Prostate gland (tissue), 2 donors: Measurements from ENCODE around the gene RNU1-1. TPM values are rescaled to one million over a fixed set of nuclear protein-coding genes. Genes with fewer than 3 reads are reported as not detected.
A peak's percentile ranks its signal among the peaks of the same experiment; 100 is the strongest.
"Not testable (repeated sequence)": the region's sequence is repeated elsewhere in the genome, so short reads cannot be mapped to it uniquely, and the experiment has no call there.

Experiments used
- DNase-seq: peaks from one replicate; pipeline ENCODE4 v3.0.0-alpha.2; 2019; ENCODE audit warnings: low spot score
- H3K27ac ChIP-seq, 2 donors: fragments of 200-600 bp; sonication (generic); 2 replicates each; pipeline ENCODE4 v1.5.1; 2017 to 2019
- H3K27me3 ChIP-seq: fragments of 200-600 bp; sonication (generic); replicated peaks from 2 replicates; pipeline ENCODE4 v1.5.1; 2019; ENCODE audit not compliant: insufficient read depth
- H3K36me3 ChIP-seq, 2 donors: fragments of 200-600 bp; sonication (generic); 1 replicate in 1 of 2; 2 replicates in 1 of 2; pipeline versions ENCODE4 v1.5.1 to v1.8.1; 2017 to 2019
- H3K4me1 ChIP-seq: fragments of 200-600 bp; sonication (generic); replicated peaks from 2 replicates; pipeline ENCODE4 v1.5.1; 2019
- H3K4me3 ChIP-seq, 2 donors: fragments of 200-600 bp; sonication (generic); 2 replicates each; pipeline ENCODE4 v1.5.1; 2017 to 2019
- H3K9me3 ChIP-seq: fragments of 200-600 bp; sonication (generic); 2 replicates; pipeline ENCODE4 v1.5.1; 2017
- POLR2A ChIP-seq: fragments of 450-650 bp; IDR thresholded peaks from one replicate; pipeline ENCODE4 v1.6.1; 2016; ENCODE audit warnings: antibody characterized with exemption, mild to moderate bottlenecking
- POLR2AphosphoS5 ChIP-seq: sonication (generic); formaldehyde crosslinking; IDR thresholded peaks from one replicate; pipeline ENCODE4 v1.6.1; 2017; ENCODE audit warnings: antibody characterized with exemption
- WGBS: methylation state at CpG from one replicate; pipeline ENCODE4 v1.1.5; 2018; 5-methylcytosine and 5-hydroxymethylcytosine counted together
- intact Hi-C: fragments of 100-400 bp; cut with DNase I; formaldehyde crosslinking; loops from one replicate; pipeline ENCODE4 v1.14.2; 2022
- total RNA-seq, 2 donors: library from RNA; depleted of rRNA; stranded (reverse); fragments of >200 nt; gene quantifications; one replicate each; pipeline ENCODE4 v1.1.0, GENCODE V29; 2016
- TF ChIP-seq, protein P1 (sequence below), 4 experiments: fragments of 200-600 bp in 2 of 4; fragments of 450-650 bp in 2 of 4; sonication (generic) in 2 of 4; IDR thresholded peaks; 1 replicate in 3 of 4; 2 replicates in 1 of 4; pipeline ENCODE4 v1.5.1; 2016 to 2019; ENCODE audit warnings: antibody characterized with exemption in 4 of 4, mild to moderate bottlenecking in 2 of 4, moderate library complexity in 2 of 4

The RNU1-1 gene
- total RNA-seq, 2 donors from 2014 or later = under 0.01 TPM

DNA sequence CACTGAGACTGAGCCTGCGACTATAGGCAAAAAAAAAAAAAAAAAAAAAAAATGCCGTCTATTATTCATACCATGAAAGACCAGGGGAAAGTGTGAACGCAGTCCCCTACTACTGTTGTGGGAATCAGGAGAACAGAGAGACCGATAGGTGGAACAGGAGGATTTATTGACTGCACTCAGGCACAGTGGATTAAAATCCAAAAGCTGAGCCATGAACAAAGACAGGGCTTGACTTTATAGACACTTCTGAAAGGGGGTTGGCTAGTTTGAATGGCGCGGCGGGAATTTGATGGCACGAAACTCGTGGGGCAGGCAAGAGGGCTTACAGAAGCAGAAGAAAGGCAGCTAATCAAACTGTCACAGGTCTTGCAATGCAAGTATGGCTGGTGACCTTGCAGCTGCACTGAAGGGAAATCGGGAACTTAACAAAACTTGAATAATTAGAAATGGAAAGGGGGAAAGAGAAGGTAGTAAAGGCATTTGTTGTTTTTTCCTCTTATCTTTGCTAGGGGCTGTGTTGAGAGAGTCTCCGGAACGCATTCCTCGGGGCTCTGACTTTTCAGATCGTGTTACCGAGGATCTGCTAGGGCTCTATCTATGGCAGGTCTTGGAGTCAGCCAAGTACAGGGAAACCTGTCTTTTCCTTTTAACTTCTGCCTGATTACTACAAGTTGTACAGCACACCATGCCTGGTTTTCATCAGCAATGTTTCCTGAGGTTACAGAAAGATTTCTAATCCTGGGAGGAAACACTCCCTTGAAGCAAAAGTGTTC, 7.5 kb downstream of the RNU1-1 start:
- H3K4me1 ChIP-seq, H3K27me3 ChIP-seq, H3K27ac ChIP-seq, H3K4me3 ChIP-seq, DNase-seq, H3K36me3 ChIP-seq, H3K9me3 ChIP-seq, intact Hi-C loops: not testable (repeated sequence)
- WGBS = 73% methylated on average over 15 of the region's 15 CpGs

DNA sequence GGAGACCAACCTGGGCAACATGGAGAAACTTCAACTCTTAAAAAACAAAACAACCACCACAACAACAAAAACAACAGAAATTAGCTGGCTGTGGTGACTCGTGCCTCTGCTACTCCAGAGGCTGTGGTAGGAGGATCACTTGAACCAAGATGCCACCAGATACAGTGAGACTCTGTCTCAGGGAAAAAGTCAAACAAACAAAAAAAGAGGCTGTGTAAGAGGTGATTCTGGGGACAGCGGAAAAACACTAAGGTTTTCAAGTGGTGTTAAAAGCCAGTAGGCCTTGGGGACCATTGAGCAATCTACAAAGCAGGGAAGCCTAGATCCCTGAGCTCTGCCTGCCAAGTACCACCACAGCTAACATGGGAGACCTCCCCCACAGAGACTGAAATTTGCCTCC, 8.2 kb downstream of the RNU1-1 start:
- intact Hi-C loops, H3K27me3 ChIP-seq, DNase-seq, H3K36me3 ChIP-seq, H3K4me1 ChIP-seq, H3K27ac ChIP-seq, H3K9me3 ChIP-seq, H3K4me3 ChIP-seq: not testable (repeated sequence)
- WGBS = 95% methylated on average over 2 of the region's 2 CpGs

DNA sequence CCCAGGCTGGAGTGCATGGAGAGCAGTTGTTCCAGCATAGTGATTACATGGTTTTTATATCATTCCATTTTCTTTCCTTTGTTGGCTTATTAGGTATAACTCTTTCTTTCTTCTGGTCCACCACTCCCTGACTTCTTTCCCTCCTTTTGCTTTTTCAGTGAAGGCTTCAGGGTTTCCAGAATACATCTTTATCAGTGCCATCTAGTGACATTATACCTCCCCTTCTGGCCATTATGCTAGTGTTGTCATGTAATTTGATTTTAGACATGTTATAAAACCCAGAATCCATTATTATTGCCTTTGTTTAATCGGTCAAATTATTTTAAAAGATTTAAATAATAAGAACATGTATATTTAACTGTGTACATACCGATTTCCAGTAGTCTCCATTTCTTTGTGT, 10.6 kb downstream of the RNU1-1 start:
- no peak for DNase-seq
- no peak overlapping the region for H3K27ac ChIP-seq
- H3K36me3 ChIP-seq = no peaks in the 10 kb centered on the region
- intact Hi-C loops = no loop called here
- H3K9me3 ChIP-seq = no peaks in the 10 kb centered on the region
- TF ChIP-seq, protein P1, sequence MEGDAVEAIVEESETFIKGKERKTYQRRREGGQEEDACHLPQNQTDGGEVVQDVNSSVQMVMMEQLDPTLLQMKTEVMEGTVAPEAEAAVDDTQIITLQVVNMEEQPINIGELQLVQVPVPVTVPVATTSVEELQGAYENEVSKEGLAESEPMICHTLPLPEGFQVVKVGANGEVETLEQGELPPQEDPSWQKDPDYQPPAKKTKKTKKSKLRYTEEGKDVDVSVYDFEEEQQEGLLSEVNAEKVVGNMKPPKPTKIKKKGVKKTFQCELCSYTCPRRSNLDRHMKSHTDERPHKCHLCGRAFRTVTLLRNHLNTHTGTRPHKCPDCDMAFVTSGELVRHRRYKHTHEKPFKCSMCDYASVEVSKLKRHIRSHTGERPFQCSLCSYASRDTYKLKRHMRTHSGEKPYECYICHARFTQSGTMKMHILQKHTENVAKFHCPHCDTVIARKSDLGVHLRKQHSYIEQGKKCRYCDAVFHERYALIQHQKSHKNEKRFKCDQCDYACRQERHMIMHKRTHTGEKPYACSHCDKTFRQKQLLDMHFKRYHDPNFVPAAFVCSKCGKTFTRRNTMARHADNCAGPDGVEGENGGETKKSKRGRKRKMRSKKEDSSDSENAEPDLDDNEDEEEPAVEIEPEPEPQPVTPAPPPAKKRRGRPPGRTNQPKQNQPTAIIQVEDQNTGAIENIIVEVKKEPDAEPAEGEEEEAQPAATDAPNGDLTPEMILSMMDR (IDR thresholded peaks at IDR 0.05) = no peak
- TF ChIP-seq POLR2AphosphoS5 = no peak
- no peak for TF ChIP-seq POLR2A
- no peaks in the 10 kb centered on the region for H3K4me1 ChIP-seq
- no peak overlapping the region for H3K4me3 ChIP-seq
- no peaks in the 10 kb centered on the region for H3K27me3 ChIP-seq
- 51% methylated on average over 2 of the region's 2 CpGs for WGBS

DNA sequence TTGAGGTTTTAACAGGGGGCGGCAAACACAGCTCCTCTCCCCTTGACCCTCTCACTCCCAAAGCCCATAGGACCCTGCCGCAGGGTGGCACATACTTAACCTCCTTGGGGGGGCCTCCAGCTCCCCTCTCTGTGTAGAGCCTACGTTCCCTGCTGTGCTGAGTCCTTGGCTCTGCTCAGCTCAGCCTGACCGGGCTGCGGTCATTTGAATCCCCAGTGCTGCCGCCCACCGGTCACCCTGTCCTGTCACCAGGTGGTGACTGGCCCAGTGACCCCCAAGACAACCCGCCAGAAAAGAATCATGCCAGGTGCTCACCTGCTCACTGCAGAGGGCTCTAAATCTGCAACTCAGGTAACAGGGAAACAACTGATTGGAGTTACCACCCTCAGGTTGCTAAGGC, 12.6 kb downstream of the RNU1-1 start:
- H3K9me3 ChIP-seq, intact Hi-C loops, H3K36me3 ChIP-seq, DNase-seq, H3K4me3 ChIP-seq, H3K27ac ChIP-seq, H3K4me1 ChIP-seq, H3K27me3 ChIP-seq: not testable (repeated sequence)
- 58% methylated on average over 3 of the region's 8 CpGs for WGBS

DNA sequence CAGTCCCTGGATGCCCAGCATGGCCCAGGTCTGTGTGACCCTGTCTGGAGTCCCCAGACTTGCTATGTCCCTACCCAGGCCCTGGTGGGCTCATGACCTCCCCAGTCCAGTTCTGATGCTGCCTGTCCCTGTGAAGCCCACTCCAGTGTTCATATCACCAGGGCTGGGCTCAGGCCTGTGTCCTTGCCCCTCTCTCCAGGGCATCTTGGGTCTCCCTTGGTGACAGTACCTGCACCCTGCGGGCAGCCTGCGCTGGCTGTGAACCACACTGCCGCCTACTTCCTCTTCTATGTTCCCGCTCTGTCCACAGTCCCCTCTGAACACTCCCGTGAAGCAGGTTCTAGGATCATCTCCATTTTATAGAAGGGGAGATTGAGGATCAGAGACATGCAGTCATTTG, 13.1 kb downstream of the RNU1-1 start:
- H3K27ac ChIP-seq, intact Hi-C loops, H3K36me3 ChIP-seq, H3K4me1 ChIP-seq, H3K27me3 ChIP-seq, H3K9me3 ChIP-seq, DNase-seq, H3K4me3 ChIP-seq: not testable (repeated sequence)
- WGBS = 90% methylated on average over 5 of the region's 5 CpGs

DNA sequence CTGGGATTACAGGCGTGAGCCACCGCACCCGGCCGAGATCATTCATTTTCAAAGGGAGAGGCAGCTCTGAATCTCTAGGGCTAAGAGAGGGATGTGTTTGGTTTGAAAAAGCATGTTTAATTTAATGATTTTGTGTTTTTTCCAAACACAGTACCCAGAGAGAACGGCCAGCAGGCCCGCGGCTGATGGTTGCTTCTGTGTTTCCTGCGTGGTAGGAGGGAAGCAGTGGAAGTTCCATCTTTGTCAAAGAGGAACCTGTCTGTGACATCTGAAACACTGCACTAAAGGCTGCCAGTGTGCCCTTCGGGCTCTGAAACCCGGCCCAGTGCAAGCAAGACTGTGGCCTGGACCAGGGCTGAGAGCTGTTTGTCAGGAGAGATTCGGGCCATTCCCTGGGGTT, 13.6 kb downstream of the RNU1-1 start:
- intact Hi-C loops, DNase-seq, H3K4me3 ChIP-seq: not testable (repeated sequence)

DNA sequence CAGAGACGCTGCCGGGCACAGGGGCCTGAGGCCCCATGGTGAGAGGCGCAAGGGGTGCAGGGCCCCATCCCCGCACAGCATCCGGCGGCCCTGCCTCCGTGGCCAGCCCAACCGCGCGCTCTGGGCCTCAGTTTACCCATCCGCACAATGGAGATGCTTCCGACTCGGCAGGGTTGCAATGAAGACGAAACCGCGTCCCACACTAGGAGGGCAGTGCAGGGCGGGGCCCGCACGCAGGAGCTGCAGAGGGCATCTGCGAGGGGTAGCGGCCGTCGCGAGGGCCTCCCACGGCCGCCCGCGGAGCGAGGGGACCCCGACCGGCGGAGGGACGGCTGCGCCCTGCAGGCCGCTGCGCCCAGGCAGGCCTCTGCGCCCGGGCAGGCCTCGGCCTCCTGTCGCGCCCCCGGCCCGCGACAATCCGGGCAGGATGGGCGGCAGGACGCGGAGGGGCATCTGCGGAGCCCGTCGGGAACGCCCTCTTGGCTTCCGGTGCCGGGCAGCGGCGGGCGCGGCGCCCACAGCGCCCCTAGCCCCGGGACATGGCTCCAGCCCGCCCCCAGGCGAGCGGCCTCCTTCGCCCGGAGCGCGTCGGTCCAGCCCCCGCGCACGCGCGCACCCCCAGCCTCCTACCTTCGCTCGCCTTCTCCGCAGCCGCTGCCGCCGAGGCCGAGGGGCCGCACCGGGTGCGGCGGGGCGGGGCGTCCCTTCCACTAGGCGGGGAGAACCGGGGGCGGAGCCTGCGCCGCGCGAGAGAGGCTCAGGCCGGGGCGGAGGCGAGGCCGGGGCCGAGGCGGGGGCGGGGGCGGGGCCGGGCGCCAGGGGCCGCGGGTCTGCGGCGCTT, 15.3 kb downstream of the RNU1-1 start:
- no peaks in the 10 kb centered on the region for H3K27me3 ChIP-seq
- H3K9me3 ChIP-seq = no peaks in the 10 kb centered on the region
- intact Hi-C loops = no loop called here
- H3K27ac ChIP-seq = peak overlapping the region; percentile 77 to 86
- DNase-seq = peak; percentile 88
- no peaks in the 10 kb centered on the region for H3K36me3 ChIP-seq
- TF ChIP-seq POLR2A = peak; percentile 52
- TF ChIP-seq POLR2AphosphoS5 = peak; percentile 30
- TF ChIP-seq, protein P1 (IDR thresholded peaks at IDR 0.05) = peak in 3 of 4 experiments; percentile 18 to 42 (median 29)
- 2% methylated on average over 29 of the region's 108 CpGs for WGBS
- no peaks in the 10 kb centered on the region for H3K4me1 ChIP-seq
- H3K4me3 ChIP-seq = peak overlapping the region; percentile 73 to 92

More for the DNA sequence above, 13.6 kb downstream of the RNU1-1 start:
- H3K36me3 ChIP-seq, H3K9me3 ChIP-seq, H3K27ac ChIP-seq, H3K27me3 ChIP-seq, H3K4me1 ChIP-seq: not testable (repeated sequence)
- WGBS = 91% methylated on average over 11 of the region's 11 CpGs

DNA sequence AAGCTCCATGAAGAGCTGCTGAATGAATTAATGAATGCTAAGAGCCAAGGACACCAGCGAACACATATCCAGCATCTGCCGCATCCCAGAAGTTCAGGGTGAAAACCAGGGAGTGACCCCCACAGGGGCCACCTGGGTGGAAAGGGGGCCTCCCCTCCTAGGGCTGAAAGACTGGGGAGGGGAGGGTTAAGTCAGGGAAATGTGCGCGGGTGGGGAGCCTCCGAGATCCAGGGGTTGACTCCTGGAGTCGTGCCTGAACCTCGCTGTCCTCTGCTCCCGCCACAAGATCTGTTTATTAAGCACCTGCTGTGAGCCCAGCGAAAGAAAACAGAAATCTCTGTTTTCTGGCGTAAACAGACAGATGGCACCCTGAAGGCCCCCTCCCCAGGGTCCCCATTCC, 16.0 kb downstream of the RNU1-1 start:
- 34% methylated on average over 10 of the region's 10 CpGs for WGBS
- H3K4me3 ChIP-seq = peak overlapping the region; percentile 73 to 92

DNA sequence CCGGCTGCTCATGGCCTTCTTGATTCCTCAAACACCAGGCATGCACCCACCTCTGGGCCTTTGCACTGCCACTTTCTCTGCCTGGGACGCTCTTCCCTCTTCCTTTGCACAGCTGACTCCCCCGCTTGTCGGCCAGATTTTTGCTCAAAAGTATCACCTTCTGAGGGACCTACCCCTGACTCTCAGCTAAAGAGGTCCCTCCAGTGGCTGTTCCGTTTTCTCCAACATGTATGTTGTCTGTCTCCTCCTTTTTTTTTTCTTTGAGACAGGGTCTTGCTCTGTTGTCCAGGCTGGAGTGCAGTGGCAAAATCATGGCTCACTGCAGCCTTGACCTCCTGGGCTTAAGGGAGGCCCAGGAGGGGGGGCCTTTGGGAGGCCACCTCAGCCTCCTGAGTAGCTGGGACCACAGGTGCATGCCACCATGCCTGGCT, 16.6 kb downstream of the RNU1-1 start:
- WGBS = 84% methylated on average over 5 of the region's 5 CpGs
- H3K4me1 ChIP-seq, H3K27ac ChIP-seq, H3K36me3 ChIP-seq, intact Hi-C loops, H3K9me3 ChIP-seq, DNase-seq, H3K4me3 ChIP-seq, H3K27me3 ChIP-seq: not testable (repeated sequence)

More for the DNA sequence above, 16.0 kb downstream of the RNU1-1 start:
- H3K36me3 ChIP-seq, H3K4me1 ChIP-seq, intact Hi-C loops, H3K27me3 ChIP-seq, H3K9me3 ChIP-seq, DNase-seq: not testable (repeated sequence)
- peak overlapping the region; percentile 77 to 86 for H3K27ac ChIP-seq

DNA sequence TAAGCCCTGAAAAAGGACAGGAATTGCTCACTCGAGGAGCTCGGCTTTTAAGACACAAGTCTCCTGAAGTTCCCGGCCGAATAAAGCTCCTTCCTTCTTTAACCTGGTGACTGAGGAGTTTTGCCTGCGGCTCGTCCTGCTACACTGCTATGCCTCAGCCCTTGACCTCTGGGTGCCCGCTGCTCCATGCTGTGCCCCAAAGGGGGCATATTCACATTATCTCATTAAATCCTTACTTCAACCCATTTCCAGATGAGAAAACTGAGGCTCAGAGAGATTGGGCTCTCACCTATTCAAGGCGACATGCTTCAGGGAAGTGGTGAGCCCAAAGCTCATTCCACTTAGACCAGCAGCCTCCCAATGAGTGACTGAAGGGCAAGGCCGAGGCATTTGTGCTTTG, 20.4 kb downstream of the RNU1-1 start:
- H3K27me3 ChIP-seq, H3K9me3 ChIP-seq, H3K4me1 ChIP-seq, H3K27ac ChIP-seq, H3K4me3 ChIP-seq, DNase-seq, intact Hi-C loops, H3K36me3 ChIP-seq: not testable (repeated sequence)
- 77% methylated on average over 9 of the region's 9 CpGs for WGBS
